GM12891 (cell line): ENCODE measurements around the gene MAP3K1.

Experiments used
- POLR2A ChIP-seq: IDR thresholded peaks from 2 replicates; pipeline ENCODE4 v1.6.1; 2011; ENCODE audit warnings: low read depth, low read length, control low read depth
- POLR2AphosphoS5 ChIP-seq: IDR thresholded peaks from 2 replicates; pipeline ENCODE4 v1.6.1; 2011; ENCODE audit warnings: low read depth, low read length, control low read depth
- SPI1 ChIP-seq: IDR thresholded peaks from 2 replicates; pipeline ENCODE4 v1.6.1; 2011; ENCODE audit warnings: low read depth, low read length, control low read depth
- TAF1 ChIP-seq: IDR thresholded peaks from 2 replicates; pipeline ENCODE4 v1.6.1; 2011; ENCODE audit warnings: low read depth, low read length, control low read depth

DNA sequence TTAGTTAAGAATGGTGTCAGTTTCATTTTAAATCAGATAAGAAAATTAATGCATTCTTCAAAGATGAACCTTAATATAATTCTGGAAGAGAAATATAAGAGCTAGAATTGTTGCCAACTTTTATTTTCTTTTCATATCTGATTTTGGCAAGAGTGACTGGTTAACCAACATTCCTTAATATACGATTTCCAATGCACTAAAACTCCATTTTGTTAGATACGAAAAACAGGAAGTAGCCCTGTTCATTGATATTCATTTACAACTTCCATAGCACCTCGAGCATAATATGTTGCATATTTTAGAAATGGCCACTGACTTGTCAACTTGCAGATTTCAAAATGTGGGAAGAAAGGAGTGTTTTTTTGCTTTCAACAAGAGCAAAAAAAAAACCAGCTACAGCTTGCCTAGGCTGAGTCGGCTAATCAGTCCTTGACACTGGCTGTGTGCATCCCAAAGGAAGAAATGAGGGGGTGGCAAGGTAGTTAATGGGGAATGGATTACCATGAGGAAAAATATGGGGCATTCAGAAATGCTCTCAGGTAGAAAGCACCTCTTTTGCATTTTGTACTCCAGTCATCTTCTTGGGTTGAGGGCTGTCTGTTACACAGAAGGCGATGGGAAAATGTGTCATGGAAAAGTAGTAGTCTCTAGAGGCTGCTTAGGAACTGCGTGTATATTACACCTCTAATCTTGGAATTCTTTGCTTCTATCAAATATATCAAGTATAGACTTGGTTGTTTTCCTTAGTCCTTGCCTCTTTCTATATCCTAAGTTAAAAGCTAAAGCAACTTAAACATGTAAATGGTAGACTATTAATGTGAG is 3.9 kb downstream of the MAP3K1 start:
- TF ChIP-seq SPI1 (peak; percentile 71), POLR2AphosphoS5 (no peak), POLR2A (no peak), TAF1 (no peak)
